ENCODE measurements around the gene ANKIB1.
A peak's percentile ranks its signal among the peaks of the same experiment; 100 is the strongest.
"Not testable (repeated sequence)": the region's sequence is repeated elsewhere in the genome, so short reads cannot be mapped to it uniquely, and the experiment has no call there.

The ANKIB1 gene, protein sequence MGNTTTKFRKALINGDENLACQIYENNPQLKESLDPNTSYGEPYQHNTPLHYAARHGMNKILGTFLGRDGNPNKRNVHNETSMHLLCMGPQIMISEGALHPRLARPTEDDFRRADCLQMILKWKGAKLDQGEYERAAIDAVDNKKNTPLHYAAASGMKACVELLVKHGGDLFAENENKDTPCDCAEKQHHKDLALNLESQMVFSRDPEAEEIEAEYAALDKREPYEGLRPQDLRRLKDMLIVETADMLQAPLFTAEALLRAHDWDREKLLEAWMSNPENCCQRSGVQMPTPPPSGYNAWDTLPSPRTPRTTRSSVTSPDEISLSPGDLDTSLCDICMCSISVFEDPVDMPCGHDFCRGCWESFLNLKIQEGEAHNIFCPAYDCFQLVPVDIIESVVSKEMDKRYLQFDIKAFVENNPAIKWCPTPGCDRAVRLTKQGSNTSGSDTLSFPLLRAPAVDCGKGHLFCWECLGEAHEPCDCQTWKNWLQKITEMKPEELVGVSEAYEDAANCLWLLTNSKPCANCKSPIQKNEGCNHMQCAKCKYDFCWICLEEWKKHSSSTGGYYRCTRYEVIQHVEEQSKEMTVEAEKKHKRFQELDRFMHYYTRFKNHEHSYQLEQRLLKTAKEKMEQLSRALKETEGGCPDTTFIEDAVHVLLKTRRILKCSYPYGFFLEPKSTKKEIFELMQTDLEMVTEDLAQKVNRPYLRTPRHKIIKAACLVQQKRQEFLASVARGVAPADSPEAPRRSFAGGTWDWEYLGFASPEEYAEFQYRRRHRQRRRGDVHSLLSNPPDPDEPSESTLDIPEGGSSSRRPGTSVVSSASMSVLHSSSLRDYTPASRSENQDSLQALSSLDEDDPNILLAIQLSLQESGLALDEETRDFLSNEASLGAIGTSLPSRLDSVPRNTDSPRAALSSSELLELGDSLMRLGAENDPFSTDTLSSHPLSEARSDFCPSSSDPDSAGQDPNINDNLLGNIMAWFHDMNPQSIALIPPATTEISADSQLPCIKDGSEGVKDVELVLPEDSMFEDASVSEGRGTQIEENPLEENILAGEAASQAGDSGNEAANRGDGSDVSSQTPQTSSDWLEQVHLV

DNA sequence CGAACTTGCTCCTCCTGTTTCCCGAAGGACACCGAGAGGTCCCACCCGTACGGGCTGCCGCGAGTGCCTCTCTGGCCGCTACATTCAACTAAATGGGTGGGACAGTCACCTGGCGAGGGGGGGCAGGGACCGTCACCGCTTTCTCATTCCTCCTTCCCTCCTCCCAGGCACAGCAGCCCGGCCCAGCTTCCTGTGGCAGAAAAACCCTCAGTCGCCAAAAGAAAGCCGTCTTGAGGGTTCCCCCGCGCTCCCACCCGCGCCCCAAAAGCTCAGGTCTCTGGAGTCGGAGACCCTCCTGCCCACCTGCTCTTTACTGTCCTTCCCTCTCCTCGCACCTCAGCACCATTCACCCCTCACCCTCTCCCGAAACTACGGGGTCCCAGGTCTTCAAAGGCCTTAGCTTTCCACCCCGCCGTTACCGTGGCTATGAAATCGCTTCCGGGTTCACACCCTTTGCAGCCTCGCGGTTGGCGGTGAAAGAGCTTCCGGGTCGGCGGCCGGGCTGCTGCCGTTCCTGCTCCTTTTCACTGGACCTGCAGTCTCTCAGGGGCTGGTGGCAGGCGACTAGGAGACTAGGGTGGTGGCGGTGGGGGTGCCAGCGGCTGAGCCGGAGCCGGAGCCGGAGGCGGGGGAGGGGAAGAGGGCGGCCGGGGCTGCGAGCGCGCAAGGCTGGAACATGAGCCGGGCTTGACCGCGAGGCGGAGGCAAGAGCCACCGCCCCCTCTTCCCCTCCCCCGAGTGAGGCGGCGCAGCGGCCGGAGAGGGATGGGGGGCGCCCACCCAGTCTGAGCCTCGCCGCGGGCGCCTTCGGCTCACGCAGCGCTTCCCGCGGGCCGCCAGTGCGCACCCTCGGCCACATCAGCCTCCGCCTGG, at the start of gene ANKIB1, which contains the start of gene KRIT1:
TSS of gene ANKIB1 (plus strand) at position 488 of the 873 bp plus-strand sequence. CDS start 49,005 bp downstream, outside the sequence.
TSS of gene KRIT1 (minus strand) at position 428 of the 873 bp plus-strand sequence. CDS start 3,779 bp downstream, outside the sequence.
- DNase-seq = peak; percentile 85

DNA sequence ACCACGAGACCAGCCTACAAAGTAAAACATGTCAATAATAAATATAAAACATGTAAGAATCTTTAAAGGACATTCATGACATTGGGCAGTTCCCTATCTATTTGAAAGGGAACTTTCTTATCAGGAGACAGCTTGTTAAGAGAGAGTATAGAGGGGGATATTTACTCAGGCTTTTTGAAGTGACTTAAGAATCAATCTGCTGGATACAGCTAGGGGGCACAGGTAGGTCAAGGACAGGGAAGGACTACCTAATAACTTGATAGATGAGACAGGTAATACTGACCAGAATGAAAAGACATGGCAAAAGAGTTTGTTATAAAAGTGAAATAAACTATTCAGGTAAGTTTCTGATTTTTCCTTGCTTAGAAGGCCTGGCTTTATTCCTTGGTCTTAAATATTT, 45.0 kb upstream of the ANKIB1 start:
- no peak for DNase-seq

DNA sequence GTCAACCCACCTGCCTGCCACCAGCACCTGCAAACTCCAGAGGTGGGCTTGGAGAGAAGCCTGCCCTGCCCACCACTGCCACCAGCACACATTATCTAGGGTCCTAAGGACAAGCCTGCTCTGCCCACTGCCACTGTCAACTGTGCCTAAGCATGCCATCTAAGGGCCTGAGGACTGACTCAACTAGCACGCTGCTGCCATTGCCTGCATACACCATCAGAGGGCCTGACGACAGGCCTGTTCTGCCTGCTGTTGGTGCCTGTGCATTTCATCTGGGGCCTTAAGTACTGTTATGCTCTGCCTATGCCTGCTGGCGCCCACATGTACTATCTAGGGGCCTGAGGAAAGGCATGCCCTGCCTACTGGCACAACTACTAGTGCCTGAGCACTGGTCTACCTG, 39.8 kb upstream of the ANKIB1 start:
- DNase-seq = no peak

DNA sequence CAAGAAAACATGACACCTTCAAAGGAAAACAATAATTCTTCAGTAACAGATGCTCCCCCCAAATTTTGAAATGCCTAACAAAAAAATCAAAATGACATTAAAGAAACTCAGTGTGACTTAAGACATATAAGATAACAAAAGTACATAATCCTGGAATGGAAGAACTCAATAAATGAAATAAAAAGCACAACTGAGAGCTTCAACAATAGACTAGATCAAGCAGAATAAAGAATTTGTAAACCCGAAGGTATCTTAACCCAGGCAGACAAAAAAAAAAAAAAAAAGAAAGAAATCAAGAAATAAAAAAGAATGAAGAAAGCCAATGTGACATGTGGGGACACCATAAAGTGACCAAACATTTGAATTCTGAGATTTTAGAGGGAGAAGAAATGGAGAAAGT, 39.1 kb upstream of the ANKIB1 start:
- no peak for DNase-seq

DNA sequence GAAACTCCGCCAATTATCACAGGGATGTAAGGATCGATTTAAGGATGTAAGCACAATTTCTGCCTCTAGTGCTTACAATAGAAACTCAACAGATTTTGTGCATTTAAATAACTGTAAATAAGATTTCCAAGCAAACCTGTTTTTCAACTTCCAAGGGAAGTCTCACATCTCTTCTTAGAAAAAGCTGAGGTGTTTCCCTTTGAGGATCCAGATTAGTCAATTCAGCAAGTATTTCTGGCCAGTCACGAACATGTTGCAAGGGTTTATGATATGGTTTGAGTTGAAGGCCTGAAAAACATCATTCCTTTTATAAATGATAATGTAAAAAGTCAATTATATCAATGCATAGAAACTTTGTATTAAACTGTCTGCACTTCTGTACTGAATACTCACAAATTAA, 24.0 kb upstream of the ANKIB1 start:
- no peak for DNase-seq

DNA sequence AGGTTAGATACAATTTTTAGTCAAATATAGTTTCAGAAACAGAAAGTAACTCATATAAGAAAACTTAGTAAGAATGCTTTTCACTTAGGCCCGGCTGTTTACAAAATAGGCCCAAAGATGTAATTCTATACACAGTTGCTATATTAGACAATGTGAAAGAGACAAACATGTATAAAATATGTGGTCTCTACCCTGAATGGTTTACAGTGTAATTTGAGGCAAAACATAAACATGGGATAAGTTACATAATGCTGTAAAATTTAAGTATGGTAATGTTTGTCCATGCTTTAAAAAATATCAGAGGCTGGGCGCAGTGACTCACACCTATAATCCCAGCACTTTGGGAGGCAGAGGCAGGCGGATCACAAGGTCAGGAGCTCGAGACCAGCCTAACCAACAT, 18.8 kb upstream of the ANKIB1 start:
- DNase-seq = no peak

DNA sequence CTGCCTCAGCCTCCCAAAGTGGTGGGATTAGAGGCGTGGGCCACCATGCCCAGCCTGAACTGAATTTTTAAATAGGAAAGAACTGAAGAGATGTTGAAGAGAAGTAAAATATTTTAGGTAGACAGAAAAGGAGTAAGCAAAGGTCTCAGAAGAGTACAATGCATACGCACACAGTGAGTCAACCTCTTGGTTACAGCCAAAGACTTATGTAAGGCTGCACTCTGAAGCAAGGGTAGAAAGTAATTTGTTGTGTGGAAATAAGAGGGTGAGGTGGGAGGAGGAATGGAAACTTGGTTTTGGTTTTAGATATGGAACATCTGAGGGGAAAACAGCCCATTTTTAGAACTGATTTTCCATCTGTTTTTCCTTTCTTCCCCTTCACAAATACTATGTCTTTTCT, 17.7 kb upstream of the ANKIB1 start:
- DNase-seq = no peak

DNA sequence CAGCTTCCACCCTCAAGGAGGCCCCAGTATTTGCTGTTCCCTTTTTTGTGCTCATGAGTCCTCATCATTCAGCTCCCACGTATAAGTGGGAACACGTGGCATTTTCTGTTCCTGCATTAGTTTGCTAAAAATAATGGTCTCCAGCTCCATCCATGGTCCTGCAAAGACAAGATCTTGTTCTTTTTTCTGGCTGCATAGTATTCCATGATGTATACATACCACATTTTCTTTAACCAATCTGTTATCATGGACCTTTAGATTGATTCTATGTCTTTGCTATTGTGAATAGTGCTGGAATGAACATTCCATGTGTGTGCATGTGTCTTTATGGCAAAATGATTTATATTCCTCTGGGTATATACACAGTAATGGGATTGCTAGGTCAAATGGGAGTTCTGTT, 17.0 kb upstream of the ANKIB1 start:
- DNase-seq = no peak

DNA sequence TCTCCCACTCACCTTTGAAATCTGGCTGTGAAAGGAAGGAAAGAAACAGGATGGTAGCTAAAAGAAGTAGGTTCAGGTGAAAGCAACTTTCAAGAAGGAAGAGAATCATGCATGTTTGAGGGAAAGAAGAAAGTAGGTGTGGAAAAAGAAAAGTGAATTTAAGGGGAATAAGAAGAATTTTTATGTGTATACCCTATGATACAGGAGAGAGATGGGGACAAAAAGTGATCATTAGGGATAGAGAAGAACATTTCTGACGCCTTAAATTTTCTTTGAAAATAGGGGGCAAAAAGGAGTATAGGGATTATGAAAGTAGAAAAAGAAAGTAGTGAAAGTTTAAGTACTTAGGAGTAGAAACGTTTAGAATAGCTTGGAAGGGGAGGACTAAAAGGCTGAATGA, 15.2 kb upstream of the ANKIB1 start:
- DNase-seq = no peak

DNA sequence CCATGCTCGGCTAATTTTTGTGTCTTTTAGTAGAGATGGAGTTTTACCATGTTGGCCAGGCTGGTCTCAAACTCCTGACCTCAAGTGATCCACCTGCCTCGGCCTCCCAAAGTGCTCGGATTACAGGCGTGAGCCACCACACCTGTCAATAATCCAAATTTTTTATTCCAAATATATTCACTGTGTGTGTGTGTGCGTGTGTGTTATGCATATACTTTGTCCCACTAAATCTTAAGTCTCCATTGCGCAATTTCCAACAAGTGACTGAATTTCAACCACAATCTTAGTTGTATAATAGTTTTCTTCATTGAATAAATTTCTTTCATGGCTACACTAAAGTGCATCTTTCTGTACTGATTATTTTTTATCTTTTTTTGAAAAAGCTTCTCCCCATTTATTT, 2.8 kb upstream of the ANKIB1 start:
- no peak for DNase-seq

DNA sequence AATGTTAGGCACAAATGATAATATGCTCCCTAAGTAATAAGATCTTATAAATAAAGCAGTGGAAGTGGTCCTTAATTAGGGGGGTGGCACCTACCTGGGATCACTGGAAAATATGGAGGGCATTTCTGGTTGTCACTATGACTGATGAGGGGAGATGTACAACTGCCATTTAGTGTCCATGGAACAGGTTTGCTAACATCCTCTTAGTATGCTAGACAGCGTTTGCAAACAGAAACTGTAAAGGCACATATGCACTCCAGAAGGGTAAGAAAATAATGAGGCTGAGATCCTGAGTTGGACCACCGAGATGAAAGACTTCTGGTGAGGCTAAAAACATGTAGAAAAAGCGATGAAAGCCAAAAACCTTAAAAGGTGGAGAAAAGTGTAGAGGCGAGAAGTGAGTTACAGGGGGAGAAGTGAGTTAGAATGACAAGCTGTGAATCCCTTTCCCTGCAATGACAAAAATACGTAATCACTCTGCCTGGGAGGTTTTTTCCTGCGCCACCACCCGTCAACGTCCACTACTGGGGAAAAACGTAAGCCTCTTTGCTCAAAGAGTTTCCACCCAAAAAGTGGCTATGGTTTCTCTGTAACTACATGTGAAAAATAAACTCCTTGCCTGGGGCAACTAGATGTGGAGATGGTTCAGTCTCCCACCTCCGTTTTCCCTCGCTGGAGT, 827 bp upstream of the ANKIB1 start:
- DNase-seq = no peak

DNA sequence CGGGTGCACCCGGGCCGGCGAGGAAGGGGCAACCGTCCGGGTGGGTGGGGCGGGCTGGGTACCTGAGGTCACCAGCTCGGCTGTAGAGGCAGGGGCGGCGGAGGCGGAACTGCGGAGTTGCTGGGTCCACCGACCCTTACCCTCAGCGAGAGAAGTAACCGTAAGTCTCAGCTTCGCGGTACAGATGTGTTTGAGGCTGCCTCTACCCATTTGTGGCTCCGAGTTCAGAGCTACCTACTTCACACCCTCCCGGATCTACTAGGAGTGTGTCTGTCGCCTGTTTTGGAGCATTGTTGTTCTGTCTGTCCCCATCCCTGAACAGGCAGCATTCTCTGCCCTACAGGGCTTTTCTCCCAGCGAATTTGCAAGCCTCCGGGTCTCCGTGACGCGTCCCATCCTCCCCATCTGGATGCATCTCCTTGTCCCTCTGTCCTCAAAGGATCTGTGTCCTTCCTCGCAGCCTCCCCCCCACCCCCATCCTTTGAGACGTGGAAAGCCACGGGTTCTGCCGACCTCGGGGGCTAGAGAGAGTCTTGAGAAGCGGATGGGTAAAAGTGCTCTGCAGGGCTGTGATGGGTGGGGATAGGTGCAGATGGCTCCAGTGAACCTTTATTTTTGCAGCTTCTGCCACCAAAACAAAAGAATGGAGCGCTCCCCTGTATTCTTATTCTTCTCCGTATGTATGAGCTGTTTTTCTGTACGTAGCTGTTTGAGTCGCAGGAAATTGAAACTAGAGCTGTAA, 757 bp downstream of the ANKIB1 start:
- DNase-seq = peak; percentile 21

DNA sequence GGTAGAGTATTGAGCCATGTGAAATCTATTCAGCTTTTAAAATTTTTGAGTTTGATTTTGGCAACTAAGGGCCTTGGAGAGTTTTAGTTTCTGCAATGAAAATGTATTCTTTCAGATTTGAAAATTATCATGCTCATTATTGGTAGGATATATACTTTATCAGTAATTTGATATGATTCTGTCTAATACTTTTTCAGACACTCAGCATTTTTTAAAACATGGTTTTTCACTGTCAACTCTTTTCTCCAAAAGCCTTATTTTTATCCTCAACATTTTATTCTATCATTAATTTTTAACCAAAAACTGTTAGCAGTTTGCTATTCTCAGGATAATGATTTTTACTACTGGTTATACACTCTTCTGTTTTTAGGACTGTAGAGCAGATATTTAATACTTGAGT, 4.8 kb downstream of the ANKIB1 start:
- DNase-seq = no peak

DNA sequence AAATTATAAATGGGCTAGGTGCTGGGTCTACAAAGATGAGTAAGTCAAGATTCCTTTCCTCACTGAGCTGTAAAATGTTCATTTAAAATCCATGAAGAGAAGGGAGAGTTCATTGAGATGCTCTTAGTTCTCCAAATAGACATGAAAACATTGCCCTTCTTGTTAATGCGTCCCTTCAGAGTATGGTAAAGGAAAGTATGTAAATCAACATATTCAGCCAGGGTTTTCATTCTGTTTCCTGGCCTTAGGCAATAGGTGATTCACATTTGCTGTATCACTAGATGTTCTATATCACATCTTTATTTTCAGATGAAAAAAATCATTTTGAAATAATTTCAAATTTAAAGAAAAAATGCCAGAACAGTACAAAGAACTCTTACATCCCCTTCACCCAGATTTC, 5.4 kb downstream of the ANKIB1 start:
- no peak for DNase-seq

DNA sequence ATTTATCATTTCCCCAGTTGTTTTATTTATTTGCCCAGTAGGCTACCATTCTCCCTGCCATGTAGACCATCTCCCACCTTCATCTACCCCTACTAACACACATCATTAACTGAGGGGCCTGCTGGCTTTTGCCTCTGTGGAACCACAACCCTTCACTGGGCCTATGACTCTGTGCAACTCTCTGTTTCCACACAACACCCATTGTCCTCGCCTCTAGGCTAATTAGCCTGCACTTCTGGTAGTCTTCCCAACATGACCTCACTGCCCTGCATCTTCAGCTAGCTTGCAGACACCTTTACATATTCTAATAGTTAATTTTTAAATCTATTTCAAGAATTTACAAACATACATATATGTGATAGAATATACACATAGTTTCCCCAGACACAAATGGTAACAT, 7.5 kb downstream of the ANKIB1 start:
- DNase-seq = no peak

DNA sequence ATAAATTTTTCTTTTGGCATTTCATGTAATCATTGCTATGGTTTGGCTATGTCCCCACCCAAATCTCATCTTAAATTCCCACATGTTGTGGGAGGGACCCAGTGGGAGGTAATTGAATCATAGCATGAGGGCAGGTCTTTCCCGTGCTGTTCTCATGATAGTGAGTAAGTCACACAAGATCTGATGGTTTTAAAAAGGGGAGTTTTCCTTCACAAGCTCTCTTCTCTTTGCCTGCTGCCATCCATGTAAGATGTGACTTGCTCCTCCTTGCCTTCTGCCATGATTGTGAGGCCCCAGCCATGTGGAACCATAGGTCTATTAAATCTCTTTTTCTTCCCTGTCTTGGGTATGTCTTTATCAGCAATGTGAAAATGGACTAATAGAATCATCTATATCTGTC, 9.0 kb downstream of the ANKIB1 start:
- not testable (repeated sequence) for DNase-seq

DNA sequence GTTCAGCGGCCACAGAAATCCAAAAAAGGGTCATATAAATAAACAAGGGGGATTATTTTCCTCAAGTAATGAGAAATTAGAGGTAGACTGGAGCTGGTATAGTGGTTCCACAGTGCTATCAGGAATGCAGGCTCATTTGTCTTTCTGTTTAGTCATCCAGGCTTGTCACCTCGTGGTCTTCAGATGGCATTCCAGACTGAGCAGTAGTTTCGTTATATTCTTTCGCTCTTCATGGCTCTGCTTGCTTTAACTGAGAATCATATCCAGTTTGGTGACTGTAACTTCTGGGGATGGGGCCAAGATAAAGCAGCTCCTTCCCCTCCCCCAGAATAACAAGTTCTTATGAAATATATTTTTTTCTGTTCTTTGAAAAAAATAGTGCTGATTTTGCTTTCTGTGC, 9.5 kb downstream of the ANKIB1 start:
- no peak for DNase-seq

DNA sequence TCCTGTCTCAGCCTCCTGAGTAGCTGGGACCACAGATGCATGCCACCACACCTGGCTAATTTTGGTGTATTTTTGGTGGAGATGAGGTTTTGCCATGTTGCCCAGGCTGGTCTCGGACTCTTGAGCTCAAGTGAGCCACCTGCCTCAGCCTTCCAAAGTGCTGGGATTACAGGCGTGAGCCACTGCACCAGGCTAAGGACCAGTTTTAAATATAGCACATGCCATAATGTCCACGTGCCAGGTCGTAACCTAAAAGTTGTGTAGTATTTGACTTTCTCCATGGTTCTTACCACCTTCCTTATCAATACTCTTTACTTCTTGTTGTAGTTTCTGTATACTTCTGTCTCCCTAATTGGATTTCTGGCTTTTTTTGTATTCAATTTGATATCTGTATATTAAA, 13.3 kb downstream of the ANKIB1 start:
- no peak for DNase-seq

DNA sequence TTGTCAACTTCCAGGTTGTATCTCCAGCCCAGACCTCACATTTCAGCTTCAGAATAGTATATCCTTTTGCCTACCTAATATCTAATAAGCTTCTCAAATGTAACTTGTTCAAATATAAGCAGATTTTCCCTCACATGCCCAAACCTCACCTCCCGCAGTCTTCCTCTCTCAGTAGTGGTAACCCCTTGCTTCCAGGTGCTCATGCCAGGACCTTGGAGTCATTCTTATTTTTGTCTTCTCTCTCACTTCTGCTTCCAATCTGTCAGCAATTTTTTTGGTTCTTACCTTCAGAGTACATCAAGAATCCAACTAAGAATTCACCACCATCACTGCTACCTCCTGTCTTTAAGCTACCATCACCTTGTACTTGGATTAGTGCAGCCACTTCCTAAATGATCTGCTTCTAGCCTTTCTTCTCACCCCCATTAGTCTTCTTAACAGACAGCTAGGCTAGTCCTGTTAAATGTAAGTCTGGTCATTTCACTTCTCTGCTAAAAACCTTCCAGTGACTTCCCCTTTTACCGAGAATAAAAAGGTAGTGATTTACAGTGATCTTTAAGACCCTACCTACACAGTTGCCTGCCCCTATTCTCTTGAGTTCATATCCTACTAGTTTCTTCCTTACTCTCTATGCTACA, 14.0 kb downstream of the ANKIB1 start:
- DNase-seq = no peak

DNA sequence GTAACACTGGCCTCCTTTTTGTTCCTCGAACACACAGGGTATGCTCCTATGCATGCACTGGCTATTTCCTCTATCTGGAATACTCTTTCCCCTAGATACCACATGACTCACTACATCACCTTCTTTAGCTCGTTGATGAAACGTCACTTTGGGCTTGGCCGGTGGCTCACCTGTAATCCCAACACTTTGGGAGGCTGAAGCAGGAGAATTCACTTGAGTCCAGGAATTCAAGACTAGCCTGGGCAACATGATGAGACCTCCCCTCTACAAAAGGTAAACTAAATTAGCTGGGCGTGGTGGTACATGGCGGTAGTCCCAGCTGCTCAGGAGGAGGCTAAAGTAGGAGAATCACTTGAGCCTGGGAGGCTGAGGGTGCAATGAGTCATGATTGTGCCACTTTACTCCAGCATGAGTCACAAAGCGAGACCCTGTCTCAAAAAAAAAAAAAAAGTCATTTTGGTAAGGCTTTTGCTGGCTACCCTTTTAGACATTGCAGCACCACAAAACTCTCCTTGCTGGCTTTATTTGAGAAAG, 14.5 kb downstream of the ANKIB1 start:
- DNase-seq = no peak

Data from NCI-H2171 (cell line).